Measurements from ENCODE around the gene HEXA. TPM values are rescaled to one million over a fixed set of nuclear protein-coding genes. Genes with fewer than 3 reads are reported as not detected.

Gene HEXA
- 48.5 and 115 TPM in 2 replicates for total RNA-seq

GRCh38 chr15:72375846-72376581, at the start of gene HEXA:
TSS of gene HEXA (minus strand) at chr15:72376014. CDS start at chr15:72375972, 42 bp downstream.

GRCh38 chr15:72397796-72398588, 22.2 kb upstream of the HEXA start, which contains the start of gene TMEM202:
TSS of gene TMEM202 (plus strand) at chr15:72398305. CDS start at chr15:72398327, 22 bp downstream.

GRCh38 chr15:72319985-72320671, 55.7 kb downstream of the HEXA start, which contains the start of gene CELF6:
TSS of gene CELF6 (minus strand) at chr15:72320157. CDS start at chr15:72319874, 283 bp downstream.

Other genes starting within 250 kb of the HEXA start
- gene GRAMD2A, start 178.2 kb downstream of the HEXA start, total RNA-seq, result 0.14 and 0.88 TPM in 2 replicates
- gene PKM, start 144.8 kb downstream of the HEXA start, total RNA-seq, result 1,680 and 2,649 TPM in 2 replicates
- 31.5 and 32.0 TPM in 2 replicates for gene PARP6, start 103.5 kb downstream of the HEXA start, total RNA-seq
- gene CELF6, start 55.9 kb downstream of the HEXA start, total RNA-seq, result under 0.01 and 0.22 TPM in 2 replicates
- not detected in 2 replicates for gene TMEM202, start 22.3 kb upstream of the HEXA start, total RNA-seq
- 34.6 and 37.7 TPM in 2 replicates for gene ARIH1, start 98.3 kb upstream of the HEXA start, total RNA-seq